Activated T-cell treated with anti-CD3 and anti-CD28 coated beads, Interleukin-2, amount 50 U/mL, for 72 hours (primary cell): ENCODE data around the gene LEPROT. TPM values are rescaled to one million over a fixed set of nuclear protein-coding genes. Genes with fewer than 3 reads are reported as not detected.

Experiments
- ATAC-seq, 2 donors: fragments of 150-1000 bp; cut with Tn5 transposase; replicated peaks in 1 of 2; 2 replicates each; pipeline ENCODE4 v1.10.0; 2021; ENCODE audit warnings: moderate library complexity in 2 of 2, mild to moderate bottlenecking in 1 of 2
- DNase-seq, 2 donors: peaks; one replicate each; pipeline ENCODE4 v3.0.0; 2021 to 2022; ENCODE audit warnings: mixed read lengths in 1 of 2
- H3K27ac Mint-ChIP-seq: one replicate; pipeline ENCODE4 v1.8.0; 2022; ENCODE audit warnings: mild to moderate bottlenecking, moderate library complexity, mixed read lengths
- H3K27me3 Mint-ChIP-seq: one replicate; pipeline ENCODE4 v1.8.0; 2022; ENCODE audit warnings: low read depth, mixed read lengths
- H3K36me3 Mint-ChIP-seq, 2 donors: one replicate each; pipeline ENCODE4 v1.8.0; 2022; ENCODE audit warnings: mixed read lengths in 2 of 2, mild to moderate bottlenecking in 1 of 2; ENCODE audit not compliant: insufficient read depth in 2 of 2
- H3K4me1 Mint-ChIP-seq: one replicate; pipeline ENCODE4 v1.8.0; 2022; ENCODE audit warnings: low read depth, mixed read lengths
- H3K4me3 Mint-ChIP-seq, 2 donors: one replicate each; pipeline ENCODE4 v1.8.0; 2022; ENCODE audit warnings: mild to moderate bottlenecking in 2 of 2, mixed read lengths in 2 of 2, moderate library complexity in 2 of 2
- H3K9me3 Mint-ChIP-seq, 2 donors: one replicate each; pipeline ENCODE4 v1.8.0; 2022; ENCODE audit warnings: mixed read lengths in 2 of 2
- total RNA-seq, 2 donors: library from RNA; stranded (reverse); gene quantifications; one replicate each; pipeline ENCODE4 v1.2.3, GENCODE V29; 2022

Gene LEPROT
- total RNA-seq, 2 donors from 2014 or later: 15.5 to 20.8 TPM

DNA sequence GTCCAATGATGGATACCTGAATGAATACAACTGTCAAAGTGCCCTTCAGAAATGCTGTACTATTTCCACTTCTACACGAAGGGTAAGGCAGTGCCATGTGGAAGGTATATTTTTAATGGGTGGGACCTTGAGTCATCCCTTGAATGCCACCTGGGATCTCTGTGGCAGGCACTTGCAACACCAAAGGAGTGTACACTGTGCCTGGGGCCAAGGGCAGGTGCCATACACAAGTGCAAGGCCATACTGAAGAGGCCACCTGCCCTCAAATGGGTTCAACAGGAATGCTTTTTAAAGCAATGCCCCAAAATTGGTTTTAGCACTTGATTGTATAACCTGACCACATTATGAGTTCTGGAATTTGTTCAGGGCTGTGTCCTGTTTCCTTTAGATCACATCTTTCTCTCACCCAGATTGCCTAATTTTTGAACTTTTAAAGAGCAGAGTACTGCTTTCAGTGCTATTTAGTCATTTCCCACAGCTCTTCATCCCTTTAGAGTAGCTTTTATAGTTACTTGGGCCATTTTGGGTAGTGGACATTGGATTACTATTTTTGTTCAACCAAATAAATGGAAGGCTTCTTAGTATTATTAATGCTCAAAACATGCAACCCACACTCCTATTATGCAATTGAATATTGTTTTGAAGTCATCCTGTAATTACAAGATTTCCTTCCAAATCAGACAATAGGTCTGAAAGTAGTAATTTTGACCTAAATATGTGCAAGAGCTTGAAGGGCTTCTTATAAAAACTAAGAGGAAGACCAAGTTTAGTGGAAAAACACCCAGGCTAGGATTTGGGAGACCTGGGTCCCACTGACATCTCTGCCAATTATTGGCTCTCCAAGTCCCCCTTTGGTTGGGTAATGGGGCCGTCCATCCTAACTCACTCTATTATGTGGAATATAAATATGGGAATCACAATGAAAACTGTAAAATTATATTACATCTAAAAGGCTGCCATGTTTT lies 57.2 kb downstream of the LEPROT start:
- Mint-ChIP-seq H3K27ac (no peak overlapping the region), H3K4me1 (no peaks in the 10 kb centered on the region), H3K9me3 (no peaks in the 10 kb centered on the region), H3K27me3 (no peaks in the 10 kb centered on the region), H3K4me3 (no peak overlapping the region), H3K36me3 (no peaks in the 10 kb centered on the region)
- DNase-seq (no peak), ATAC-seq (no peak)

DNA sequence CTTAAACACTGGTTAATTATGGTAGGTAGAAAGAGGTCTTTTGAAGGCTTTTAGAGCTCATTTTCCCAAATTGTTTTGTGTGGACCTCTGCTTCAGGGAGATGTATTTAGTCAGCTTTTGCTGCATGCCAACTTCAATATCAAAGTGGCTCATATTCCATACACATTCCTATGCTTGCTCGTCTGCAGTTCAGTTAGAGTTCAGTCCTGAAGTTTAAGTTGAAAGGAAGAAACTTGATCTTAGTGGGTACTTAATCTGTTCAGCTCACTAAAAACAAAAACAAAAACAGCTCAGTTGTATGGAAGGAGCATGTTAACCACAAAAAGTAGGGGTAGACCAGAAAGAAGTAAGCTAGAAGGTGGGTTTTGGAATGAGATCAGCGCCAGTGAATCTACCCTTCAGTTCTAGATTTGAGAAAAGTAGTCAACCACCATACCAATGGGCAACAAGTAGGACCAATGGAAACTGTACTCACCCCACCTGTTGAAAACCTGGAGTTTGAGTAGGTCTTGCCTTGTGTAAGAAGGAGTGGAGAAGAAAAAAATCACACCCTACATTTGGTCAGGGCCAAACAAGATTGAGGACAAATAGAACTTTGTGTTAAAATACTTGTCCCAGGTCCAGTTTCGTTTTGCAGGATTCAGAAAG lies 58.0 kb downstream of the LEPROT start:
- Mint-ChIP-seq H3K9me3 (no peaks in the 10 kb centered on the region), H3K4me3 (no peak overlapping the region), H3K27me3 (no peaks in the 10 kb centered on the region), H3K36me3 (no peaks in the 10 kb centered on the region), H3K4me1 (no peaks in the 10 kb centered on the region), H3K27ac (no peak overlapping the region)
- ATAC-seq (no peak), DNase-seq (no peak)

DNA sequence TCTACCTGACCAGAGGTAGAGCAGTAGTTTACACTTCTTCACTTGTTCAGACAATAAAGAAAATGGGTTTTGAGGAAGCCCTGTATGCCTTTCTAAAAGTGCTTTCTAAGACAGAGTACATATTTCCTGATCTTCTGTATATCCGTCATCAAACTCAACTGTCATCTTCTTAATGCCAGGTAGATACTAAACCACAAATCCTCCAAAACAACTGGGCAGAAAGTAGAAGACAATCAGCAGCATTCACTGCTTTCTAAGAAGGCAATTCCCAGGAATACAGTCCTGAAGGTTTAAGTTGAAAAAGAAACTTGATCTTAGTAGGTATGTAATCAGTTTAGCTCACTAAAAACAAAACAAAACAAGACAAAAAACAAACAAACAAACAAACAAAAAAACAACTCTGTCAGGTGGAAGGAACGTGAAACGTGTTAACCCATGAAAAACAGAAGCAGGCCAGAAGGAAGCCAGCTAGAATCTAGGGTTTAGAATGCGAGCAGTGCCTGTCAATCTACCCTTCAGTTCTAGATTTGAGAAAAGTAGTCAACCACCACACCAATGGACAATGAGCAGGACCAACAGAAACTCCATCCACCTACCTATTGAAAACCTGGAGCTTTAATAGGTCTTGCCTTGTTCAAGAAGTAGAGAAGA lies 59.2 kb downstream of the LEPROT start:
- Mint-ChIP-seq H3K9me3 (no peaks in the 10 kb centered on the region), H3K27me3 (no peaks in the 10 kb centered on the region), H3K27ac (no peak overlapping the region), H3K4me3 (no peak overlapping the region), H3K4me1 (no peaks in the 10 kb centered on the region), H3K36me3 (no peaks in the 10 kb centered on the region)
- no peak for DNase-seq
- no peak for ATAC-seq

DNA sequence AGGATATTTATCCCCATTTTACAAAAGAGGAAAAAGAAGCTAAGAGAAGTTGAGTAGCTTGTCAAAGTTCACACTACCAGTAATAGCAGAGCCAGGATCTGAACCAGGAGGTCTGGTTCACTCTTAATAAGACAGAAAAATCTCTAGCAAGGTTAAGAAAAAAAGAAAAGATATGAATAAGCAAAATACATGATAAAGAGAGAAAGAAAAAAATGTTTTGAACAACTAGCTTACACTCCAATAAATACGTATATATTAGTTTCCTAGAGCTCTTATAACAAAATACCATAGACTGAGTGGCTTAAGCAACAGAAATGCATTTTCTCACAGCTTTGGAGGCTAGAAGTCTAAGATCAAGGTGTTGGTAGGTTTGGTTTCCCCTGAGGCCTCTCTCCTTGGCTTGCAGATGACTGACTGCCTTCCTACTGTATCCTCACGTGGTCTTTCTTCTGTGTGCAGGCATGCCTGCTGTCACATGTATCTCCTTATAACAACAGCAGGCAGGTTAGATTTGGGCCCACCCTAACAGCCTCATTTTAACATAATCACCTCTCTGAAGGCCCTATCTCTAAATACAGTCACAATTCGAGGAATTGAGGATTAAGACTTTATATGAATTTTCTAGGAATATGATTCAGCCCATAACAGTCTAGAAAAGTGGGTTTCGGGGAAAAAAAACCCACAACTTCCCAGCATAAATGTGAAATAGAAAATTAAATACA lies 60.4 kb downstream of the LEPROT start:
- H3K27me3 Mint-ChIP-seq: no peaks in the 10 kb centered on the region
- DNase-seq (no peak), ATAC-seq (no peak)
- no peak overlapping the region for H3K4me3 Mint-ChIP-seq
- H3K4me1 Mint-ChIP-seq: no peaks in the 10 kb centered on the region
- H3K36me3 Mint-ChIP-seq: no peaks in the 10 kb centered on the region
- no peak overlapping the region for H3K27ac Mint-ChIP-seq
- H3K9me3 Mint-ChIP-seq: no peaks in the 10 kb centered on the region

DNA sequence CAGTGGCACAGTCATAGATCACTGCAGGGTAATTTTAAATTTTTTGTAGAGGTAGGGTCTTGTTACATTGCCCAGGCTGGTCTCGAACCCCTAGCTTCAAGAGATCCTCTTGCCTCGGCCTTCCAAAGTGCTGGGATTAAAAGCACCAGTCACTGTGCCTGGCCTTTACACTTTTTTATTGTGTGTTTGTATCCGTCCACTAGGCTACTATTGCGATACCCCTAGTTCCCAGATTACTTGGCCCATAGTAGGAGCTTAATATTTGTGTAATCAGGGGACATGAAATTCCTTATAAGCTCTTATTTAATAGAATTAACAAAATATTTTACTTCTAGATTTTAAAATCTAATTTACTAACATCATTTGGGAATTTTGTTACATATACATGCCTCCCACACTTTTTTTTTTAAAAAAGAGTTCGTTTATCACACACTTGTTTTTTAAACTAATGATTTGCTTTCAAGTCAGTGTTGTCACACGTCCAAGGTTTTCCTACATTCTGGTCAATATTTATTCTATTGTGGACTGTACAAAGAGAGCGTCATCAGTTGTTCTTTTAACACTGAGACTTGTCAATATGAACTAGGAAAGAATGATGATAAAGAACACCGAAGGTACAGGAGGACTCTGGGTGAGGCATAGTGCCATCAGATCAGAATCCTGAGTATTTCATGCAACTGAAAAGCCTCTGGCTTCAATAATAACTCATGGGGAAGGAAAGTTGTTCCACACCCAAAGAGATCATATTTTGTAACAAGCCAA lies 63.7 kb downstream of the LEPROT start:
- no peaks in the 10 kb centered on the region for H3K9me3 Mint-ChIP-seq

More for the DNA sequence above, 63.7 kb downstream of the LEPROT start:
- H3K4me3 Mint-ChIP-seq: no peak overlapping the region
- H3K27ac Mint-ChIP-seq: no peak overlapping the region
- ATAC-seq (no peak), DNase-seq (no peak)
- no peaks in the 10 kb centered on the region for H3K36me3 Mint-ChIP-seq
- no peaks in the 10 kb centered on the region for H3K27me3 Mint-ChIP-seq
- no peaks in the 10 kb centered on the region for H3K4me1 Mint-ChIP-seq

Other genes starting within 250 kb of the LEPROT start
- 1 to 10 TPM; 2.3 to 3.1 TPM for gene DNAJC6, start 111.1 kb upstream of the LEPROT start, total RNA-seq
- gene LEPR, start within 50 bp of the LEPROT start, total RNA-seq: 1 to 10 TPM; 5.8 to 6.6 TPM